Cardiac septum (tissue), 1 donor: ENCODE measurements around the gene ANKRD44. TPM values are rescaled to one million over a fixed set of nuclear protein-coding genes. Genes with fewer than 3 reads are reported as not detected.

Experiments
- DNase-seq: peaks from one replicate; pipeline ENCODE4 v3.0.0-alpha.2; 2020; ENCODE audit warnings: low spot score
- intact Hi-C: fragments of 100-400 bp; cut with DNase I; formaldehyde crosslinking; loops from one replicate; pipeline ENCODE4 v1.14.0; 2022
- total RNA-seq: library from RNA; stranded (reverse); fragmentation: NEBNext Ultra II Directional; extraction: Animal tissue kit (Norgen Biotek cat#: 25700); gene quantifications from one replicate; pipeline ENCODE4 v1.2.1, GENCODE V29; 2021
- donor health status: DM: no; HTN: no; CAD: no.

Gene ANKRD44
- total RNA-seq, 1 donor from 2014 or later: 6.4 TPM

- no peak for DNase-seq
- intact Hi-C loops: no loop called here
These were observed 41.6 kb downstream of the ANKRD44 start for GRCh38 chr2:197268786-197269584.

GRCh38 chr2:197266477-197266876 is 44.1 kb downstream of the ANKRD44 start:
- intact Hi-C loops: no loop called here
- DNase-seq: no peak

GRCh38 chr2:197265924-197266323 is 44.7 kb downstream of the ANKRD44 start:
- no peak for DNase-seq
- intact Hi-C loops: no loop called here

- intact Hi-C loops: no loop called here
- DNase-seq: no peak
These were observed 45.5 kb downstream of the ANKRD44 start for GRCh38 chr2:197265036-197265435.

- DNase-seq: no peak
- intact Hi-C loops: no loop called here
These were observed 46.2 kb downstream of the ANKRD44 start for GRCh38 chr2:197264332-197264731.

GRCh38 chr2:197263077-197263476 is 47.5 kb downstream of the ANKRD44 start:
- intact Hi-C loops: no loop called here

GRCh38 chr2:197261808-197262226 is 48.8 kb downstream of the ANKRD44 start:
- DNase-seq: no peak
- intact Hi-C loops: no loop called here

More at GRCh38 chr2:197263077-197263476, 47.5 kb downstream of the ANKRD44 start:
- DNase-seq: no peak

- DNase-seq: no peak
These were observed 51.0 kb downstream of the ANKRD44 start for GRCh38 chr2:197259470-197259999.

GRCh38 chr2:197258580-197258979 is 52.0 kb downstream of the ANKRD44 start:
- intact Hi-C loops: no loop called here
- no peak for DNase-seq

More at GRCh38 chr2:197259470-197259999, 51.0 kb downstream of the ANKRD44 start:
- intact Hi-C loops: no loop called here

- intact Hi-C loops: no loop called here
- DNase-seq: no peak
These were observed 53.9 kb downstream of the ANKRD44 start for GRCh38 chr2:197256547-197257170.

GRCh38 chr2:197256021-197256420 is 54.6 kb downstream of the ANKRD44 start:
- no peak for DNase-seq
- intact Hi-C loops: no loop called here

- peak; percentile 93 for DNase-seq
- intact Hi-C loops: no loop called here
These were observed 55.0 kb downstream of the ANKRD44 start for GRCh38 chr2:197255543-197255942.

GRCh38 chr2:197254776-197255530 is 55.6 kb downstream of the ANKRD44 start:
- intact Hi-C loops: no loop called here
- no peak for DNase-seq

- DNase-seq: no peak
- intact Hi-C loops: no loop called here
These were observed 59.0 kb downstream of the ANKRD44 start for GRCh38 chr2:197251576-197251975.

GRCh38 chr2:197251163-197251562 is 59.4 kb downstream of the ANKRD44 start:
- no peak for DNase-seq
- intact Hi-C loops: no loop called here

- intact Hi-C loops: no loop called here
- no peak for DNase-seq
These were observed 60.5 kb downstream of the ANKRD44 start for GRCh38 chr2:197250084-197250397.

- intact Hi-C loops: no loop called here
- DNase-seq: no peak
These were observed 61.0 kb downstream of the ANKRD44 start for GRCh38 chr2:197249381-197250083.

GRCh38 chr2:197248623-197249022 is 62.0 kb downstream of the ANKRD44 start:
- DNase-seq: no peak
- intact Hi-C loops: no loop called here

- intact Hi-C loops: no loop called here
- DNase-seq: no peak
These were observed 62.6 kb downstream of the ANKRD44 start for GRCh38 chr2:197248001-197248401.

GRCh38 chr2:197247083-197247482 is 63.5 kb downstream of the ANKRD44 start:
- DNase-seq: no peak
- intact Hi-C loops: no loop called here
